DMS 273 (cell line): ENCODE results near the gene CFAP99.

Experiments
- DNase-seq: peaks from one replicate; lab custom pipeline; 2025; ENCODE audit not compliant: unreplicated experiment; lab: John Stamatoyannopoulos, UW

The CFAP99 gene

GRCh38 chr4:2411786-2412510, 6.8 kb upstream of the CFAP99 start:
- no peak for DNase-seq

- DNase-seq, result no peak
These were observed 6.2 kb upstream of the CFAP99 start for GRCh38 chr4:2412534-2412884.

- DNase-seq, result peak; percentile 87
These were observed 5.7 kb upstream of the CFAP99 start for GRCh38 chr4:2412885-2413716.

GRCh38 chr4:2413821-2414610, 4.7 kb upstream of the CFAP99 start:
- DNase-seq, result no peak

GRCh38 chr4:2415213-2415612, 3.5 kb upstream of the CFAP99 start:
- DNase-seq, result no peak

- DNase-seq, result no peak
These were observed 2.7 kb upstream of the CFAP99 start for GRCh38 chr4:2415881-2416563.

GRCh38 chr4:2416564-2417225, 2.1 kb upstream of the CFAP99 start:
- no peak for DNase-seq

- peak; percentile 50 for DNase-seq
These were observed 1.5 kb upstream of the CFAP99 start for GRCh38 chr4:2417226-2417764.

GRCh38 chr4:2417765-2418649, 748 bp upstream of the CFAP99 start, which contains the start of gene ZFYVE28:
Gene ZFYVE28 (minus strand): TSS chr4:2418645. CDS start chr4:2418323, 322 bp downstream.
- DNase-seq, result peak; percentile 50

- no peak for DNase-seq
These were observed 1.1 kb downstream of the CFAP99 start for GRCh38 chr4:2419814-2420213.

- no peak for DNase-seq
These were observed 3.2 kb downstream of the CFAP99 start for GRCh38 chr4:2421928-2422327.

GRCh38 chr4:2423066-2423465, 4.3 kb downstream of the CFAP99 start:
- DNase-seq, result no peak

- no peak for DNase-seq
These were observed 4.9 kb downstream of the CFAP99 start for GRCh38 chr4:2423695-2424094.

GRCh38 chr4:2424581-2424980, 5.8 kb downstream of the CFAP99 start:
- no peak for DNase-seq

- no peak for DNase-seq
These were observed 6.8 kb downstream of the CFAP99 start for GRCh38 chr4:2425386-2426068.

GRCh38 chr4:2426069-2426397, 7.3 kb downstream of the CFAP99 start:
- DNase-seq, result no peak

- DNase-seq, result no peak
These were observed 8.0 kb downstream of the CFAP99 start for GRCh38 chr4:2426711-2427275.
